Right lobe of liver (tissue), 4 donors: ENCODE measurements around the gene RNLS.

Source experiments
- CTCF ChIP-seq, 4 donors: fragments of 200-600 bp in 3 of 4; fragments of 450-650 bp in 1 of 4; IDR thresholded peaks; one replicate each; pipeline versions ENCODE4 v1.5.1 to v1.8.0; 2016 to 2022; ENCODE audit warnings: antibody characterized with exemption in 4 of 4, mild to moderate bottlenecking in 2 of 4
- POLR2A ChIP-seq: fragments of 450-650 bp; IDR thresholded peaks from one replicate; pipeline ENCODE4 v1.6.1; 2017; ENCODE audit warnings: antibody characterized with exemption, mild to moderate bottlenecking
- donor health status: DM: no; HTN: no; CAD: no.
- donor health status: DM: no; HTN: no; CAD: no.
- donor health status: DM: no; HTN: yes; CAD: no.

- TF ChIP-seq CTCF (IDR thresholded peaks at IDR 0.05) (no peak), POLR2A (no peak)
These were observed 212.4 kb downstream of the RNLS start for GRCh38 chr10:88370713-88371112.
